Peyer's patch (tissue), 4 donors: Measurements from ENCODE around the gene HMG20B. TPM values are rescaled to one million over a fixed set of nuclear protein-coding genes. Genes with fewer than 3 reads are reported as not detected.

Source experiments
- DNase-seq, 3 donors: peaks; one replicate each; pipeline ENCODE4 v3.0.0-alpha.2; 2017 to 2019
- H3K27ac ChIP-seq, 4 donors: fragments of 200-600 bp; sonication (generic); one replicate each; pipeline ENCODE4 v1.5.1; 2016 to 2019
- H3K27me3 ChIP-seq, 2 donors: fragments of 200-600 bp; sonication (generic); one replicate each; pipeline ENCODE4 v1.5.1; 2019
- H3K36me3 ChIP-seq, 3 donors: fragments of 200-600 bp; sonication (generic); one replicate each; pipeline ENCODE4 v1.5.1; 2016 to 2019
- H3K4me1 ChIP-seq, 4 donors: fragments of 200-600 bp; sonication (generic); one replicate each; pipeline ENCODE4 v1.5.1; 2016 to 2019
- H3K4me3 ChIP-seq, 4 donors: fragments of 200-600 bp; sonication (generic); 1 replicate in 3 of 4; 2 replicates in 1 of 4; pipeline ENCODE4 v1.5.1; 2016 to 2019; ENCODE audit warnings: mild to moderate bottlenecking in 1 of 4
- H3K9me3 ChIP-seq, 4 donors: fragments of 200-600 bp; sonication (generic); one replicate each; pipeline ENCODE4 v1.5.1; 2016 to 2019; ENCODE audit warnings: mild to moderate bottlenecking in 1 of 4
- CTCF ChIP-seq, 6 experiments: fragments of 450-650 bp in 4 of 6; fragments of 200-600 bp in 2 of 6; sonication (generic) in 1 of 6; IDR thresholded peaks; one replicate each; pipeline ENCODE4 v1.5.1; 2017 to 2019; ENCODE audit warnings: antibody characterized with exemption in 6 of 6, mild to moderate bottlenecking in 3 of 6, moderate library complexity in 1 of 6
- POLR2A ChIP-seq, 2 donors: fragments of 450-650 bp; IDR thresholded peaks; one replicate each; pipeline ENCODE4 v1.5.1; 2017; ENCODE audit warnings: antibody characterized with exemption in 2 of 2, mild to moderate bottlenecking in 2 of 2, moderate library complexity in 2 of 2
- total RNA-seq, 4 donors: library from RNA; depleted of rRNA; stranded (reverse); fragments of >200 nt; gene quantifications; one replicate each; pipeline ENCODE4 v1.1.0, GENCODE V29; 2016

The HMG20B gene
- total RNA-seq, 4 donors from 2014 or later = 70.4 to 236 (median 117) TPM

- Histone ChIP-seq H3K27ac (peak overlapping the region in 3 of 4 donors; percentile 35 to 55 (median 39)), H3K9me3 (no peaks in the 10 kb centered on the region), H3K36me3 (peaks cover 0 to 51% (median 0%) of the 10 kb centered on the region in 3 donors), H3K4me1 (peaks cover 0 to 33% (median 4%) of the 10 kb centered on the region in 4 donors), H3K4me3 (no peak overlapping the region), H3K27me3 (no peaks in the 10 kb centered on the region)
- DNase-seq = no peak
- TF ChIP-seq POLR2A (IDR thresholded peaks at IDR 0.05) (no peak), CTCF (IDR thresholded peaks at IDR 0.05) (no peak)
Measured at GRCh38 chr19:3612901-3613741, 40.4 kb downstream of the HMG20B start.

GRCh38 chr19:3613818-3614661 lies 41.3 kb downstream of the HMG20B start:
- TF ChIP-seq POLR2A (IDR thresholded peaks at IDR 0.05) = no peak
- TF ChIP-seq CTCF (IDR thresholded peaks at IDR 0.05) = no peak
- Histone ChIP-seq H3K27me3 (no peaks in the 10 kb centered on the region), H3K4me1 (peaks cover 0 to 28% (median under 1%) of the 10 kb centered on the region in 4 donors), H3K4me3 (no peak overlapping the region), H3K9me3 (no peaks in the 10 kb centered on the region), H3K27ac (peak overlapping the region in 3 of 4 donors; percentile 35 to 55 (median 39)), H3K36me3 (peaks cover 0 to 59% (median 0%) of the 10 kb centered on the region in 3 donors)
- DNase-seq = no peak

GRCh38 chr19:3614858-3615505 lies 42.2 kb downstream of the HMG20B start:
- no peaks in the 10 kb centered on the region for H3K27me3 ChIP-seq
- peaks cover 0 to 27% (median 0%) of the 10 kb centered on the region in 4 donors for H3K4me1 ChIP-seq
- TF ChIP-seq CTCF (IDR thresholded peaks at IDR 0.05) (no peak), POLR2A (IDR thresholded peaks at IDR 0.05) (no peak)
- H3K4me3 ChIP-seq = no peak overlapping the region
- no peak for DNase-seq
- no peaks in the 10 kb centered on the region for H3K9me3 ChIP-seq
- H3K36me3 ChIP-seq = peaks cover 0 to 67% (median 0%) of the 10 kb centered on the region in 3 donors
- H3K27ac ChIP-seq = no peak overlapping the region

- no peak for DNase-seq
- TF ChIP-seq CTCF (IDR thresholded peaks at IDR 0.05) (no peak), POLR2A (IDR thresholded peaks at IDR 0.05) (no peak)
- H3K27ac ChIP-seq = no peak overlapping the region
- H3K9me3 ChIP-seq = no peaks in the 10 kb centered on the region
- no peaks in the 10 kb centered on the region for H3K27me3 ChIP-seq
- H3K36me3 ChIP-seq = peaks cover 0 to 73% (median 0%) of the 10 kb centered on the region in 3 donors
- no peak overlapping the region for H3K4me3 ChIP-seq
- peaks cover 0 to 27% (median 0%) of the 10 kb centered on the region in 4 donors for H3K4me1 ChIP-seq
Measured at GRCh38 chr19:3615524-3616135, 42.9 kb downstream of the HMG20B start.

- Histone ChIP-seq H3K9me3 (no peaks in the 10 kb centered on the region), H3K4me1 (peaks cover 0 to 27% (median 0%) of the 10 kb centered on the region in 4 donors), H3K27ac (peak overlapping the region in 3 of 4 donors; percentile 2 to 43 (median 6)), H3K4me3 (no peak overlapping the region), H3K36me3 (peaks cover 0 to 71% (median 0%) of the 10 kb centered on the region in 3 donors), H3K27me3 (no peaks in the 10 kb centered on the region)
- DNase-seq = peak in 1 of 3 donors; percentile 84
- TF ChIP-seq CTCF (IDR thresholded peaks at IDR 0.05) (no peak), POLR2A (IDR thresholded peaks at IDR 0.05) (no peak)
Measured at GRCh38 chr19:3617463-3617862, 44.7 kb downstream of the HMG20B start.
